HL-60 (cell line): Measurements from ENCODE around the gene GXYLT2.

ENCODE experiments used
- CTCF ChIP-seq: IDR thresholded peaks from one replicate; pipeline ENCODE4 v1.5.1; 2011; ENCODE audit warnings: low read length, control low read depth, inconsistent platforms; ENCODE audit not compliant: insufficient read depth
- POLR2AphosphoS5 ChIP-seq: IDR thresholded peaks from 2 replicates; pipeline ENCODE4 v1.6.1; 2012; ENCODE audit warnings: low read depth
- REST ChIP-seq: IDR thresholded peaks from 2 replicates; pipeline ENCODE4 v1.6.1; 2012; ENCODE audit warnings: low read depth; ENCODE audit not compliant: insufficient replicate concordance
- SPI1 ChIP-seq: IDR thresholded peaks from 2 replicates; pipeline ENCODE4 v1.6.1; 2012; ENCODE audit warnings: low read depth, mild to moderate bottlenecking, borderline replicate concordance

- TF ChIP-seq CTCF (no peak), REST (no peak), POLR2AphosphoS5 (no peak), SPI1 (no peak)
These were observed 28.4 kb downstream of the GXYLT2 start for GRCh38 chr3:72916250-72916649.
